Activated T-cell treated with anti-CD3 and anti-CD28 coated beads, Interleukin-2, amount 50 U/mL, for 72 hours (primary cell): Measurements from ENCODE around the gene DPH1. TPM values are rescaled to one million over a fixed set of nuclear protein-coding genes. Genes with fewer than 3 reads are reported as not detected.
"Not testable (repeated sequence)": the region's sequence is repeated elsewhere in the genome, so short reads cannot be mapped to it uniquely, and the experiment has no call there.

Source experiments
- ATAC-seq, 2 donors: fragments of 150-1000 bp; cut with Tn5 transposase; replicated peaks in 1 of 2; 2 replicates each; pipeline ENCODE4 v1.10.0; 2021; ENCODE audit warnings: moderate library complexity in 2 of 2, mild to moderate bottlenecking in 1 of 2
- DNase-seq, 2 donors: peaks; one replicate each; pipeline ENCODE4 v3.0.0; 2021 to 2022; ENCODE audit warnings: mixed read lengths in 1 of 2
- H3K27ac Mint-ChIP-seq: one replicate; pipeline ENCODE4 v1.8.0; 2022; ENCODE audit warnings: mild to moderate bottlenecking, moderate library complexity, mixed read lengths
- H3K27me3 Mint-ChIP-seq: one replicate; pipeline ENCODE4 v1.8.0; 2022; ENCODE audit warnings: low read depth, mixed read lengths
- H3K36me3 Mint-ChIP-seq, 2 donors: one replicate each; pipeline ENCODE4 v1.8.0; 2022; ENCODE audit warnings: mixed read lengths in 2 of 2, mild to moderate bottlenecking in 1 of 2; ENCODE audit not compliant: insufficient read depth in 2 of 2
- H3K4me1 Mint-ChIP-seq: one replicate; pipeline ENCODE4 v1.8.0; 2022; ENCODE audit warnings: low read depth, mixed read lengths
- H3K4me3 Mint-ChIP-seq, 2 donors: one replicate each; pipeline ENCODE4 v1.8.0; 2022; ENCODE audit warnings: mild to moderate bottlenecking in 2 of 2, mixed read lengths in 2 of 2, moderate library complexity in 2 of 2
- H3K9me3 Mint-ChIP-seq, 2 donors: one replicate each; pipeline ENCODE4 v1.8.0; 2022; ENCODE audit warnings: mixed read lengths in 2 of 2
- total RNA-seq, 2 donors: library from RNA; stranded (reverse); gene quantifications; one replicate each; pipeline ENCODE4 v1.2.3, GENCODE V29; 2022

The DPH1 gene
- 10 to 100 TPM; 36.8 to 40.8 TPM for total RNA-seq

- ATAC-seq (peak; percentile 89), DNase-seq (peak; percentile 90 to 91)
- H3K4me3 Mint-ChIP-seq, result peak within 1 kb of the TSS; percentile 93 to 98
- peaks cover 0 to 2% of the 10 kb centered on the region in 2 donors for H3K36me3 Mint-ChIP-seq
- peaks cover 26% of the 10 kb centered on the region for H3K4me1 Mint-ChIP-seq
- H3K9me3 Mint-ChIP-seq, result no peaks in the 10 kb centered on the region
- peak within 1 kb of the TSS; percentile 68 for H3K27ac Mint-ChIP-seq
- peaks cover 37% of the 10 kb centered on the region for H3K27me3 Mint-ChIP-seq
Observed at GRCh38 chr17:2029911-2030778, at the start of gene DPH1. DPH1 (plus strand) TSS chr17:2030153; CDS start chr17:2030170, 17 bp downstream.

DNA sequence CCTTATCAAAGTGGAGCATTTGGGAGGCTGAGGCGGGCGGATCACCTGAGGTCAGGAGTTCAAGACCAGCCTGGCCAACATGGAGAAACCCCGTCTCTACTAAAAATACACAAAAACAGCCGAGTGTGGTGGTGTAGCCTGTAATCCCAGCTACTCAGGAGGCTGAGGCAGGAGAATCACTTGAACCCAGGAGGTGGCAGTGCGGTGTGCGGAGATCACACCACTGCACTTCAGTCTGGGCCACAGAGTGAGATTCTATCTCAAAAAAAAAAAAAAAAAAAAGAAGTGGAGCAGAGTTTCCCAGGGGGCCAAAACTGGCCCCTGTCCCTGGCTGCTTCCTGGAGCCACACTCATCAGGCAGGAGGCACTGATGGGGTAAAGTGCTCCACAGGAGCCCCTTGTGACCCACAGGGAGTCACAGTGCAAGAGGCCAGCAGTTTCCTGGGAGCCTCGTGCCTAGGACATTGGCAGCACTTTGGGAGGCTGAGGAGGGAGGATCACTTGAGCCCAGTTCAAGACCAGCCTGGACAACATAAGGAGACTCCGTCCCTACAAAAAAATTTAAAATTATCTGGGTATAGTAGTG is 49.2 kb upstream of the DPH1 start:
- Mint-ChIP-seq H3K4me1 (peaks cover 8% of the 10 kb centered on the region), H3K27me3 (peaks cover 8% of the 10 kb centered on the region), H3K4me3 (no peak overlapping the region), H3K9me3 (no peaks in the 10 kb centered on the region), H3K27ac (no peak overlapping the region), H3K36me3 (no peaks in the 10 kb centered on the region)
- ATAC-seq, result no peak
- no peak for DNase-seq

DNA sequence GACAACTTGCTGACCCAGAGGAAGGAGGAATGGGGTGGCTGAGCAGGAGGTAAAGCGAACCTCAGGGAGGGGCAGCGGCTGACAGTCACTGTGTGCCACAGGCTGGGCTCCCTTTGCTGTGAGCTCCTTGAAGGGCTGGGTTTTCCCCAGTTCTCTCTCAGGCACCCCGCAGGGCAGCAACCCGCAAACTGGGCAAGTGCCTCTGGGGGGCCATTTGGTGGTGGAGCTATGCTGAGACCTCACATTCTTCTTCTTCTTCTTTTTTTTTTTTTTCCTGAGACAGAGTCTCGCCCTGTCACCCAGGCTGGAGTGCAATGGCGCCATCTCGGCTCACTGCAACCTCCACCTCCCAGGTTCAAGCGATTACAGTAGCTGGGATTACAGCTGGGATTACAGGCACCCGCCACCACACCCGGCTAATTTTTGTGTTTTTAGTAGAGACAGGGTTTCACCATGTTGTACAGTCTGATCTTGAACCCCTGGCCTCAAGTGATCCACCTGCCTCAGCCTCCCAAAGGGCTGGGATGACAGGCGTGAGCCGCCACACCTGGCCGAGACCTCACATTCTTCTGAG is 47.1 kb upstream of the DPH1 start:
- not testable (repeated sequence) for H3K4me3 Mint-ChIP-seq, H3K9me3 Mint-ChIP-seq, DNase-seq, H3K4me1 Mint-ChIP-seq, H3K27ac Mint-ChIP-seq, H3K36me3 Mint-ChIP-seq, ATAC-seq, H3K27me3 Mint-ChIP-seq

DNA sequence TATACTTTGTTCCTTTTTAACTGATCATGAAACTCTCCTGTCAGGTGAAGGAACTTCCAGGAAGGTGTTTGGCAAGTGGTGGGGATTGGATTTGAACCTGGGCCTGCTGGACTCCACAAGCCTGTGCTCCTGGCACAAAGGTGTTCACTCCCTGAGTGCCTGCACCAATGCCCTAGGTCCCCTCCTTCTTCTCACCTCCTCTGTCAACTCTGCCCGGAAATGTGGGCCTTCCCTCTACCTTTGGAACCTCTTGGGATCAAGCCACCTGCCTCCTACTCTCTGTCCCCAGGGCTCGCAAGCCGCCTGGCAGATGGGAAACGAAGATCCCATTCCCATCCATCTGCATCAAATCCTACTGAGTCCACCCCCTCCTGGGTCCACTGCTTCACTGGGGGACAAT is 44.9 kb upstream of the DPH1 start:
- Mint-ChIP-seq H3K4me1 (no peaks in the 10 kb centered on the region), H3K27me3 (no peaks in the 10 kb centered on the region), H3K27ac (no peak overlapping the region), H3K9me3 (no peaks in the 10 kb centered on the region), H3K36me3 (no peaks in the 10 kb centered on the region), H3K4me3 (no peak overlapping the region)
- no peak for DNase-seq
- no peak for ATAC-seq

GRCh38 chr17:1985686-1986085 is 44.3 kb upstream of the DPH1 start:
- DNase-seq (no peak), ATAC-seq (no peak)
- Mint-ChIP-seq H3K36me3 (no peaks in the 10 kb centered on the region), H3K4me3 (no peak overlapping the region), H3K9me3 (no peaks in the 10 kb centered on the region), H3K27ac (no peak overlapping the region), H3K4me1 (no peaks in the 10 kb centered on the region), H3K27me3 (no peaks in the 10 kb centered on the region)

- H3K9me3 Mint-ChIP-seq, result no peaks in the 10 kb centered on the region
- no peaks in the 10 kb centered on the region for H3K4me1 Mint-ChIP-seq
- H3K36me3 Mint-ChIP-seq, result no peaks in the 10 kb centered on the region
- H3K27ac Mint-ChIP-seq, result no peak overlapping the region
- no peak for DNase-seq
- no peaks in the 10 kb centered on the region for H3K27me3 Mint-ChIP-seq
- H3K4me3 Mint-ChIP-seq, result no peak overlapping the region
- ATAC-seq, result no peak
Observed at GRCh38 chr17:1986783-1987451, 43.0 kb upstream of the DPH1 start.

GRCh38 chr17:1989135-1989534 is 40.8 kb upstream of the DPH1 start:
- H3K4me1 Mint-ChIP-seq, result no peaks in the 10 kb centered on the region
- no peak overlapping the region for H3K27ac Mint-ChIP-seq
- ATAC-seq (no peak), DNase-seq (no peak)
- no peaks in the 10 kb centered on the region for H3K27me3 Mint-ChIP-seq
- H3K36me3 Mint-ChIP-seq, result no peaks in the 10 kb centered on the region
- H3K9me3 Mint-ChIP-seq, result no peaks in the 10 kb centered on the region
- no peak overlapping the region for H3K4me3 Mint-ChIP-seq

DNA sequence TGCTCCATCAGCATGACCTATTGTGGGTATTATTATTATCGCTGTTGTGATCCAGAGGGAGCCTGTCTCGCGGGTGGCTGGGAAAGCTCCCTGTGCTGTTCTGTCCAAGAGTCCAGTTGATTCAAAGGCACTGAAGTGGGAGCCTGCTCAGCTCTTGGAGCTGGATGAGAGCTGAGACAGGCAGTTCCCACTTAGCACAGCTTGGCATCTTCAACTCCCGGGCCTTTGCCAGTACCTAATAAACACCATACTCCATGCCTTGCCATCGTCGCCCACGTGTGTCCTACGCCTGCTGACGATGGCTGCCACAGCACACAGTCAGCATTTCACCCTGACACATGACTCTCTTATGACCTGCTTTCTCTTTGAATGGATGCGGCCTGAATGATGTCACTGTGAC is 37.4 kb upstream of the DPH1 start:
- no peak overlapping the region for H3K27ac Mint-ChIP-seq
- ATAC-seq, result no peak
- no peak overlapping the region for H3K4me3 Mint-ChIP-seq
- no peaks in the 10 kb centered on the region for H3K9me3 Mint-ChIP-seq
- H3K27me3 Mint-ChIP-seq, result peaks cover 15% of the 10 kb centered on the region
- DNase-seq, result no peak
- no peaks in the 10 kb centered on the region for H3K36me3 Mint-ChIP-seq
- H3K4me1 Mint-ChIP-seq, result no peaks in the 10 kb centered on the region

DNA sequence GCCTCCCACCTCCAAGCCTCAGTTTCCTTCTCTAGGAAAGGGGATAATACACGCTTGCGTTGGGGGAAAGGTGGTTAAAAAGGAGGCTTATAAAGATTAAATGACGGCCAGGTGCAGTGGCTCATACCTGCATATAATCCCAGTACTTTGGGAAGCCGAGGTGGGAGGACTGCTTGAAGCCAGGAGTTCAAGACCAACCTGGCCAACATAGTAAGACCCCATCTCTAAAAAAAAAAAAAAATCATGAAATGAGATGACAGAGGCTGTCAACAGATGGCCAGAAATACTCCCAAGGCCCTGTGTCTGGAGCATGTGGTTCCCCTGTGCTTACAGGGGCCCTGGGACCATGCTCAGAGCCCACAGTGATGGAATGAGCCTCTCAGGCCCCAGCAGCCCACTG is 35.2 kb upstream of the DPH1 start:
- H3K4me3 Mint-ChIP-seq, result no peak overlapping the region
- peaks cover 27% of the 10 kb centered on the region for H3K27me3 Mint-ChIP-seq
- DNase-seq (no peak), ATAC-seq (no peak)
- no peak overlapping the region for H3K27ac Mint-ChIP-seq
- no peaks in the 10 kb centered on the region for H3K4me1 Mint-ChIP-seq
- H3K9me3 Mint-ChIP-seq, result no peaks in the 10 kb centered on the region
- no peaks in the 10 kb centered on the region for H3K36me3 Mint-ChIP-seq

DNA sequence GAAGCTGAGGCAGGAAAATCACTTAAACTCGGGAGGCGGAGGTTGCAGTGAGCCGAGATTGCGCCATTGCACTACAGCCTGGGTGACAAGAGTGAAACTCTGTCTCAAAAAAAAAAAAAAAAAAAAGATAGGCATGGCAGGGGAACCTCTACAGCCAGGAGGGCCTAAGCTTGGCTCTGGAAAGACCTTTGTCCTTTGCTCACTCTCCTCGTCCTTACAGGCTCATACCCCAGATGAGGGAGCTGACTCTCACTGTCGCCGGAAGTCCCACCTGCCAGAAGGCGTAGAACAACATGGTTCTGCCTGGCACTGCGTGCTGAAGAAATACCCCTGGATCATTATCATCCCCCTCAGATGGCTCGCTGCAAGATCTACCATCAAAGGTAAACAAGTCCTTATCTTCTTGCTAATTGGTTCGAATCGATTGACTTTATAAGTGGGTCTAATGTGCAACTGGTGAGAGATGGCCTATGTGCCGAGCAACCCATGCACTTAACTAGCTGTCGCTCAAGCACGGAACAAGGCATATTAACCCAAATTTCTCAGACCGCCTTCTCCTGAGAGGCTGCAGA is 34.5 kb upstream of the DPH1 start:
- Mint-ChIP-seq H3K27me3 (peaks cover 30% of the 10 kb centered on the region), H3K9me3 (no peaks in the 10 kb centered on the region), H3K36me3 (no peaks in the 10 kb centered on the region), H3K27ac (no peak overlapping the region), H3K4me1 (no peaks in the 10 kb centered on the region), H3K4me3 (no peak overlapping the region)
- no peak for ATAC-seq
- DNase-seq, result no peak

- DNase-seq (no peak), ATAC-seq (no peak)
- H3K27me3 Mint-ChIP-seq, result peaks cover 30% of the 10 kb centered on the region
- H3K4me1 Mint-ChIP-seq, result no peaks in the 10 kb centered on the region
- H3K9me3 Mint-ChIP-seq, result no peaks in the 10 kb centered on the region
- H3K36me3 Mint-ChIP-seq, result no peaks in the 10 kb centered on the region
- H3K4me3 Mint-ChIP-seq, result no peak overlapping the region
- H3K27ac Mint-ChIP-seq, result no peak overlapping the region
Observed at GRCh38 chr17:1995907-1996799, 33.8 kb upstream of the DPH1 start.

DNA sequence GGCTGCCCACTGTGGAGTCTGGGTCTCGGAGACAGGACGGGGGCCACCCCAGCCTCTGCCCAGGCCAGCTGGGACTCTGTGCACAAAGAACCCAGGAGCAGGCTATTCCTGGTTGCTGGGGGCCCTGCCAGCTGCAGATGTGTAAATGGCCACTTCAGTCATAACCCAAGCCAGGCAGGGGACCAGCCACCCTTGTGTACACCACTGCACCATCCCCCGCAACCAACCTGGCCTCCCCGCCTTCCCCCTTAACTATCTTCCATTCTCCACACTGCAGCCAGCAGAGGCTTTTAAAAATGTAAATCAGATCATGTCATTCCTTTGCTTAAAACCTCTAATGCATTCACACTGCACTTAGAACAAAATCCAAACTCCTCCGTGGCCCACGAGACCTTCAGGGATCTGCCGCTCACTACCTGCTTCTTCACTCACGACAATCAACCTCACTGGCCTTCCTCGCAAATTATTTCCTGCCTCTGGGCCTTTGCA is 33.1 kb upstream of the DPH1 start:
- H3K4me3 Mint-ChIP-seq, result no peak overlapping the region
- DNase-seq (no peak), ATAC-seq (no peak)
- peaks cover 30% of the 10 kb centered on the region for H3K27me3 Mint-ChIP-seq
- H3K27ac Mint-ChIP-seq, result no peak overlapping the region
- no peaks in the 10 kb centered on the region for H3K9me3 Mint-ChIP-seq
- no peaks in the 10 kb centered on the region for H3K36me3 Mint-ChIP-seq
- no peaks in the 10 kb centered on the region for H3K4me1 Mint-ChIP-seq
